Stimulated activated CD8-positive, alpha-beta memory T cell treated with anti-CD3 and anti-CD28 coated beads, Interleukin-4, amount 100 ng/mL, for 4 hours (primary cell): ENCODE data around the gene LTB.

ENCODE experiments used
- DNase-seq, 2 donors: peaks; one replicate each; pipeline ENCODE4 v3.0.0-alpha.2; 2020; ENCODE audit warnings: low read depth in 2 of 2, low spot score in 1 of 2

The LTB gene

DNA sequence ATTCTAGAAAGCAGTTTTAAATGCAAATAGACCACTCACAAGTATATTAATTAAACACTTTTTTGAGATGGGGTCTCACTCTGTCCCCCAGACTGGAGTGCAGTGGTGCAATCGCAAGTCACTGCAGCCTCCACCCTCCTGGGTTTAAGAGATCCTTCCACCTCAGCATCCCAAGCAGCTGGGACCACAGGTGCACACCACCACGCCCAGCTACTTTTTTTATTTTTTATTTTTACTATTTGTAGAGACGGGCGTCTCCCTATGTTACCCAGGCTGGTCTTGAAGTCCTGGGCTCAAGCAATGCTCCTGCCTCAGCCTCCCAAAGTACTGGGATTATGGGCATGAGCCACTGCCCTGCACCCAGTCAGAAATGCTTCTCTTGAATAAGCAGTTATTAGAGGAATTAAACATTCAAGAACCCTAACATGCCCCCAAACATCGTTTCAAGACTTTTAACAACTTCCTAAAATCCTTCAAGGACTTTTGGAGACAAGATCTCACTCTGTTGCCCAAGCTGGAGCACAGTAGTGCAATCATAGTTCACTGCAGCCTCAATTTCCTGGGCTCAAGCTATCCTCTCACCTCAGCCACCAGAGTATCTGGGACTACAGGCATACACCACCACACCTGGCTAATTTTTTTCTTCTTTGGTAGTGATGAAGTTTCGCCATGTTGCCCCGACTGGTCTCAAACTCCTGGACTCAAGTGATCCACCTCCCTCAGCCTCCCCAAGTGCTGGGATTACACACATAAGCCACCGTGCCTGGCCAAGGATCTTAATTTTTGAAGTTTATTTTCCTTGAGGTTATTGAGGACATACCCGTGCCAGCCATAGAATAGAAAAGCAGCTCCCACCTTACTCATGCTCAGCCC lies 50.2 kb downstream of the LTB start:
- no peak for DNase-seq

DNA sequence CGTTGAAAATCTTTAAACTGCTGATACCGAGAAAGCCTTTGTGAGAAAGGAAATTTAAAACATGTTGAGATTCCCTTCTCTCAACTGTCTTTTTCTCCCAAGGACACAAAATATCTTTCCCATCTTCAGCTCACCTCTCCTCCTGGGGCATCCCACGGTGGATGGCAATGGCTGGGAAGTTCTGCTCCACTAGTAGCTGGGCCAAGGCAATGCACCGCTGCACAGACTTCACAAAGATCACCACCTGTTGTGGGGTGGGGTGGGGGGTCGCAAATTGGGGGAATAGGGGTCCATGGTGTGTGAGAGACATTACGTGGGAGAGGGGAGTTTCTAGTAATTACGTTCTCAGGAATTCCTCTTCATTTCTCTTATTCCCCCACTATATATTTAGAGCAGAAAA lies 51.1 kb downstream of the LTB start:
- DNase-seq, result no peak

DNA sequence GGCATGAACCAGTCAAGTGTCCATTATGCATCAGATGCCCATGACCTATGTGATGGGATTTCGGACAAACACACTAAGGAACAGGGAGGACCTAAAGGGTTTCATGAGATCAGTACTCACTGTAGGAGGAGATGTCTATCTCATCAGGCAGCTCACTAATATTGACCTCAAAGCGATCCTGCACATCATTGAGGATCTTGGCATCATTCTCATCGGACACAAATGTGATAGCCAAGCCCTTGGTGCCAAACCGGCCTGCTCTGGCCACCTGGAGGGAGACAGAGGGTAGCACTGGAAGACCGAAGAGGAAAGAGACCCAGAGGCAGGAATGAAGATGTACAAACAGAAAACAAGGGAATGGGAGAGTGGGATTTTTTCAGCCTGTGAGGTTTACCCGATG lies 51.6 kb downstream of the LTB start:
- no peak for DNase-seq
